ENCODE measurements around the gene SAMSN1.

GRCh38 chr21:14541841-14542490, 4.1 kb downstream of the SAMSN1 start:
- TF ChIP-seq CTCF (IDR thresholded peaks at IDR 0.05) = no peak
- TF ChIP-seq POLR2A (IDR thresholded peaks at IDR 0.05) = peak; percentile 38
